Kasumi-1 (cell line): ENCODE data around the gene GRK5.
"Not testable (repeated sequence)": the region's sequence is repeated elsewhere in the genome, so short reads cannot be mapped to it uniquely, and the experiment has no call there.

Experiments
- DNase-seq, 2 experiments: peaks; one replicate each; lab custom pipeline; 2025; lab: John Stamatoyannopoulos, UW

Gene GRK5

DNA sequence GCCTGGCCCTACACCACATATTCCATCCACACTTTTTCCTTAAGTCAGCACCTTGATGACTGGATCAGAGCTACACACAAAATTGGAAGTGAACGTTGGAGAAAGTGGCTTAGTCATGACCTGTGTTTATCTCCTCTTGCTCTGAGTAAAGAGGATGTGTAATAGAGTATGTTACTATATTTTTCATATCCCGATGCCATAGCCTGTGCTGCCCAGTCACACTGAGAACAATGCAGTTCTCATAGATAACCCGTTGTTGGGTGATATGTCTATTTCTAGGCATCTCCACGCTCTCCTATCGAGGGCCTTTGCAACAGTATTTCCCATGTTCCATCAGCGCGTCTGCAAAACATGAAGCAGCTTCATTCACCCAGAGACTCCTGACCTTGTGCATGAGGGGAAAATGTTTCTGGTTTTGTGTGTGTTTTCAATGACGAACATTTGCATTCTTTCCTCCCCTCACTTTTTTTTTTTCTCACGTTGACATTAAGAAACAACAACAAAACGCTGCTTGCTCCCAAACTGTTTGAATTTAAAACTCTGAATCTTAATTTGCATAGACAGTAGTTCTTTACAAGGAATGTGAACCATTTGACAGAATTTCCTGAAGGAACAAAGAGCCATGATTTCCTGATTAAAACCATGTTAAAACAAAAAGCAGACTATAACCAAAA is 43.4 kb downstream of the GRK5 start:
- no peak for DNase-seq

DNA sequence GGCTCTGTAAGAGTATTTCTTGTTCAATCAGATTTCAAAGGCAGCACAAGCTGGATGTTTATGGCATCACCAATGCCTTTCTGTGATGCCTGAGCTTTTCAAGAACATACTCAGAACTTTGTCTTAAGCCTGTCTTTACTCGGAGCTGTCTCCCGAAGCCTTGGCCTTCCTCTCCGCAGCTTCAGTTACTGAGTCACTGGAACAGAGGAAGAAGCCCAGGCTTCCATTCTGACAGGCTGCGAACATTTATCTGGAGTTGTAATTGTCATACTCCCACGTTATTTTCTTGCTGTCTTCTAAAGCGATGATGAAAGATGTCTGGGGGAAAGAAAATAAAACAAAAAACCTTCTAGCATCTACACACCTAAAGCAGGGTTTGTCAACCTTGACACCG is 43.9 kb downstream of the GRK5 start:
- DNase-seq, result no peak

DNA sequence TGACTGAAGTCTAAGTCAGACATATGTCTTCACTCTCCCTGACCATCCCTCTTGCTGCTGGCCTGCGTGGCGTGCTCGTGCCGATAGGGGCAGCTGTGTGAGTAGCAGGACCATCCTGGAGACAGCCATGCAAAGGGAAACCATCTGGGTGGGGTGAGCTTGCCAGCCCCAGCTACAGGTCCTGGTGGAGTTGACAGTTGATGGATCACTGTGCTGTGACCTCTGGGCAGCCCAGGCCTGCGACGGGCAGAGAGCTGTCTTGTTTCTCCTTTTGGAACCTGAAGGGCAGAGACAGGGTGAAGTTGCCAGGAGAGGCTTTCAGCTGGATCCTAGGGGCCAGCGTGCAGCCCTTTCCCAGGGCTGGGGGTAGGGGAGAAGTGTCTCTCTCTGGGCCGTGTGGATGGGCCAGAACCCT is 44.7 kb downstream of the GRK5 start:
- DNase-seq, result no peak

DNA sequence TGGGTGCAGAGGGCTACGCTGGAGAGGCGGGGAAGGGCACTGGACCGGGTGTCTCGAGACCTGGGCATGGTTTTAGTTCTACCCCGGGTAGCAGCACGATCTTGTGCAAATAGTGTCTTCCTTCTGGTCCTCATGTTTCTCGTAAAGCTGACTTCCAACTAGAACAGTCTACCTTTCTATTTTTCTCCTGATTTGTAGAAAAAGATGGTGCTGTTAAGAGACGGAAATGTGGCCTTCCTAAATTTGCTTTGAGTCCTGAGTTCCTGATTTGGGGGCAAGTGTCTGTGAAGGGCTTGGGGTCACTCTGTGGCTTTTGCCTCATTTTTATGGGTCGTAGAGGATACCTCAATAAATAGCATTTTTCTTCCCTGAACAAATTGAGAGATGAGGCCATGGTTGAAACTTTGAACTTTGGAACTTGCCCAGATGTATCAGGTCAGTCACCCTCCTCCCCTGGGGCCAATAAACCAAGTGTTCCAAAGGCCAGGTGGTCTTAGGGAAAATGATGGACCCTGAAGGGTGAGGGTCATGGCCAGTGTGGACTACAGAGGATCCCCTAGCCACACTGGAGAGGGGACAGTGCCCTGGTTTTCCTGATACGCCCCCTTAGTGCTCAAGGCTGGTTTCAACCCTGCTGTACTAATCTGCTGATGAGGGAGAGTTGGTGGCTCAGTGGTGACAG is 45.2 kb downstream of the GRK5 start:
- DNase-seq, result no peak

DNA sequence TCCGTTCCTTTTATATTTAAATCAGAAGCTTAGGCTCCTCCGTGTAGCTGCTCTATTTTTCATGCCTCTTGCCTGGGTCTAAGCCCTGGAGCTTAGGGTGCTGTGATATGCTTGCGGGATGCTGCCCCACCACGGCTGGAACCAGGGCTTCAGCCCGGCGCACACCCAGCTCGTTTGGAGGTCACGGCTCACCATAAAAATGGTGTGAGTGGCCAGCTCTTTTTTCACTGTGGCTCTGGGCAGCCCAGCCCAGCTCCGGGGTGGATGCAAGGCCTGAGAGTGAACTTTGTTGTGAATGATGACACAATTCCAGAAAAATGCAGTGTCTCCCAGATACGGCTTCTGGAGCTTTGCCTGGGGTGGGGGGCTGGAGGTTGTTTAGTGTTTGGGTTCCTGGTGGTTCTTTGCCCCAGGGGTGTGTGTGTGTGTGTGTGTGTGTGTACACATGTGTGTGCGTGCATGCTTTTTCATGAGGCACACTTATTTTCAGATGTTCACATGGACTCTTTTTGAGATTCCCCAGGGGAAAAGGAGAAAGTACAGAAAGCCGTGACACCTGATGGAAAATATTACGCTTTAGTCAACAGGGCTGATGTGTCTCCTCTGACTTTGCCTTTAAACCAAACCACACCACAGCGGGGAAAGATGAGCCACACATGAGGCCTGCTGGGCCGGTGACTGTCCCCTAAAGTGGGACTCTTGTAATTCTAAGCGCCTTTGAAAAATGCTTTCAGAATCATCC is 46.2 kb downstream of the GRK5 start:
- DNase-seq, result no peak

DNA sequence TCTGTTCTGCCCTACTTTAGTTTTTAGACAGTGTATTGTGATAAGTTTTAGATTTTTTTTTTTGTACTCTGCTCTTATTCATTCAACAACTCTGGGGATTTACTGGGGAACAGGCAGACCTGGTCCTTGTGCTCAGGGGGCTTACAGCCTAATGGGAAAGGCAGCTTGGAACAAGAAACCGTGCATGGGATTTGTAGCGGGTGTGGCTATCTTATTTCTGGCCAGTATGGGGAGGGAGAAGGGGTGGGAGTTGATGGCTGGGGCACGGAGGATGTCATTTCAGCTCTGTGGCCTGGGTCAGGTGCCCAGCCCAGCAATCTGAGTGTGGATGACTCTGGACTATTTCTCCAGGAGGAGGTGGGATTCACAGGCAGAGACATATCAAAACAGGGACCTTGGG is 47.0 kb downstream of the GRK5 start:
- DNase-seq, result no peak

DNA sequence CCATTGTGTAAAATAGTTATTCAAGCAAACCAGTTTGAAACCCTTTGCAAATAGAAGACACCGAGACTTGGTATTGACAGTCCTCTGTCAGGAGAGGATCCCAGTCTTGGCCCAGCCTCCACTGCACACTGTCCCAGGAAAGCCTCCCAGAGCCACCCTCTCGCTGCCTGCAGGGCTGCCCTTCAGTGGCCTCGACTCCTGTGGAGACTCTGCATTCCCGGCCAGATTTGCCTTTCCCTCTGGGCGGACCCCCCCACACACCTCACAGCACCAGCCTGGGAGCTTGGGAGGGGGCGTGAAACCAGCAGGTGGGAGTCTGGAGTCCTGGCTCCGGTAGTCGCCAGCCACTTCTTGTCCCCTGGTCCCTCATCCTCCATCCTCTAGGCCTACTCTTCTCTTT is 48.7 kb downstream of the GRK5 start:
- DNase-seq, result no peak

DNA sequence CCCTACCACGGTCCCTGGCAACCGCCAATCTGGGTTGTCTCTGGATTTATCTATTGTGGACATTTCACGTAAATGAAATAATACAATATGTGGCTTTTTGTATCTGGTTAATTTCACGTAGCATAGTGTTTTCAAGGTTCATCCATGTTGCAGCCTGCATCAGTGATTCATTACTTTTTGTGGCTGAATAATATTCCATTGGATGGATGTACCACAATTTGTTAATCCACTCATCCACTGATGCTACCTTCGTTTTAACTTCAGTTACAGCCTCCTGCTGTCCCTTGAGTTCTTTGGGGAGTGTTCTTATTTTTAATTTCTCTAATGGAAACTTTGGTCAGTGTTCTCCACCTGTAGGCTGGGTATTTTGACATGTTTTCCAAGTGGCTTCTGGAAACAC is 49.5 kb downstream of the GRK5 start:
- no peak for DNase-seq

DNA sequence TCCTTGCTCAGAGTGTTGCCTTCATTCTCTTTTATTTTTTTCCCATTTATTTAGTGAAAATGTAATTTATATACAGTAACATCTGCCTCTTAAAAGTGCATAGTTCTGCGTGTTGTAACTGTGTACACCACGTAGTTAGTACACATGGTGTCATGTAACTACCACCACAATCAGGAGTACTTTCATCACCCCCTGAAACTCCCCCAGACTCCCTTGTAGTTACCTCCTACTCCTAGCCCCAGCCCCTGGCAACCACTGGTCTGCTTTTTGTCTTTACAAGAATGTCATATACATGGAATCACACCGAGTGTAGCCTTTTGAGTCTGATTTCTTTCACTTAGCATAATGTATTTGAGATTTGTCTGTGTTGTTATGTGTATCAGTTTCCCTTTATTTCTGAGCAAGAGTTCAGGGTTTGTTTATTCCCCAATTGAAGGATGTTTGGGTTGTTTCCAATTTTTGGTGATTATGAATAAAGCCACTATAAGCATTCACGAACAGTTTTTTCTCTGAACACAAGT is 50.6 kb downstream of the GRK5 start:
- no peak for DNase-seq

DNA sequence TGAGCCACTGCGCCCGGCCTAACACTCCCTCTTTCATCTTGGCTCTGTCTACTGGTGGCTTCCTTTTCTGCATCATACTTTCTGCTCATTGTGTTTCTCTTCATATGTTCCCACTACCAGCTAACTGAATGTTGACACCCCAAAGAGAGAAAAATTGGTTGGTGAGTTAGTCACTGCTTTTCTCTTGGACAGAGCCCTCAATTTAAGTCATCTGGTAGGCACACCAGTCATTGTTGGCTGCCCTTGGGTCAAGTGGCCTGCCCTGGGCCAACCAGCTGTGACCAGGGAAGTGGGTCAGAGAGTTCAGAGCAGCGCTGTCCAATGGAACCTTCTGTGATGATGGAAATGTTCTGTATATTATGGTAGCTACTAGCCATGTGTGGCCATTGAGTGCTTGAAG is 52.0 kb downstream of the GRK5 start:
- no peak for DNase-seq

DNA sequence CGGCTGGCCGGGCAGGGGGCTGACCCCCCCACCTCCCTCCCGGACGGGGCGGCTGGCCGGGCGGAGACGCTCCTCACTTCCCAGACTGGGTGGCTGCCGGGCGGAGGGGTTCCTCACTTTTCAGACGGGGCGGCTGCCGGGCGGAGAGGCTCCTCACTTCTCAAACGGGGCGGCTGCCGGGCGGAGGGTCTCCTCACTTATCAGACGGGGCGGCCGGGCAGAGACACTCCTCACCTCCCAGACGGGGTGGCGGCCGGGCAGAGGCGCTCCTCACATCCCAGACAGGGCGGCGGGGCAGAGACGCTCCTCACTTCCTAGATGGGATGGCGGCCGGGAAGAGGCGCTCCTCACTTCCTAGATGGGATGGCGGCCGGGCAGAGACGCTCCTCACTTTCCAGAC is 53.6 kb downstream of the GRK5 start:
- not testable (repeated sequence) for DNase-seq

DNA sequence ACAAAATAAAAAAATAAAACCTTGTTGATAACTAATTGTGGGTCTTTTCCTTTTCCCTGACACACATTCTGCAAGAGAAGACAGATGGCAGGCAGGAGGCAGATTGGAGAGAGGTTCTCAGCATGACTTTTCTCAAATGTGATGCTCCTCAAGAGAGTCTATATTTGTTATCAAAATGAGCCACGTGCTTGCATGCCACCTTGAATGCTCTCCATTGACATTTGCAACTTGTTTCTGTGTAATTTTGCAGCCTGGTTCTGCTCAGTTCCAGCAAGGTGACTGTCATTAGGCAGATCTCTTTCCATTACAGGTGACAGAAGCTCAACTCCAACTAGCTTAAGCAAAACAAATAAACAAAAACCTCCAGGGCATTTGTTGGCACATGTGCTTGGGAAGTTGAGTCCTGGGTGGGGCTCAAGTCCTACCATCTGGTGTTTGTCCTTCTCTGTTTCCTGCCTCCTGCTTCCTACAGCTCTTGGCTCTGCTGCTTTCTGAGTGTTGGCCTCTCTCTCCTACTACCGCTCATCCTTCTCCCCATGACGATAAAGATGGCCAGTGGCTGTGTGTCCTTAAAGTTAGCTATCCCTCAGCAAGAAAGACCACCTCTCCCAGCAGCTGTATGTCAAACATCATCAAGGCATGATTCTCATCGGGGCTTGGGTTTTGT is 56.7 kb downstream of the GRK5 start:
- DNase-seq, result no peak

DNA sequence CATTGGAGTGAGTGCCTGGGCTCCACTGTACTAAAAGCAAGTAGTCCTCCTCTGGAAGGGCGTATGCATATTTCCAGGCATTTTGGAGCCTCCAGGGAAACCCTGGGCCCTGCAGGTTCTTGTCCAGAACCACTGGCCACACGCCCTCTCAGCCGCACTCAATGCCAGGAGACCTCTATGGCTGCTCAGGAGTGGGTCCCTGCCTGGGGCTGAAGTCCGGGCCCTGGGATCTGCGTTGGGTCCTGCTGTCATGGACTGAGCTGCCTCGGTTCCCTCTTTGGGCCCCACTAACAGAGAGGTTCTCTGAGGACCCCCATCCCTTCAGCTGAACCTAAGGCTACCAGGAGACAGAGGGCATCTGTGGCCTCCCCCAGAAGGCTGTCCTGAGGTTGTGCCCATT is 58.3 kb downstream of the GRK5 start:
- DNase-seq, result no peak

DNA sequence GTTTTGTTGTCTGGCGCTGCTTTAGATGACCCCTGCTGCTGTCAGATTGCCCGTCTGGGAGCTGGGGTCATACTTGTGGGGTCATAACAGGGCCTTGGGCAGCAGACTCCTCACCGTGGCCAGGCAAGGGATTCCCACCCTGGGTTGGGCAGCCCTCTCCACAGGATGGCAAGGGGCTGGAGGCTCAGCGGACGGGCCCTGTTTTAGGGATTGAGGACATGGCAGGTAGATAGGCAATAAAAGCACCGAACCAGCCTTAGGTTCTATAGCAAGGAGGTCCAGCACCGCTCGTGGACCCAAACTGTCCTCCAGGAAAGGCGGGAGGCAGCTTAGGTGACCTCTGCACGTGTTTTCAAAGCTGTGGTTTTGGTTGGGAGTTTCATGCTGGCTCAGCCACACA is 60.0 kb downstream of the GRK5 start:
- no peak for DNase-seq

DNA sequence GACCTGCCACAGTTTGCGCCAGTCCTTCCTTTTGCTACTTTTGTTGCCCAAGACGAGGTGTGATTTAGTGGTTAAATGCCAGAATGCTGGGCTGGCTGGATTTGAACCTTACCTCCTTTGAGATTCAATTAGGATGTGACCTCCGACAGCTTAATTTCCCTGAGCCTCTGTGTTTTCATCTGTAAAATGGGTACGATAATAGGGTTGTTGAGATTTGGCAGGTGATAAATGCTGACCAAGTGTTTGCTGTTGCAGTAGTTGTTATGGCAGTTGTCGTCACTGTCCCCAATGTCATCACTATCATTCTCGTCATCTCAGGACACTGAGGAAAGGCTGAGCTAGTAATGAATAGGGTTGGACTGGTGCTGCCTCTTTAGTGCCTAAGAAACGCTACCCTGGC is 61.1 kb downstream of the GRK5 start:
- DNase-seq, result no peak

DNA sequence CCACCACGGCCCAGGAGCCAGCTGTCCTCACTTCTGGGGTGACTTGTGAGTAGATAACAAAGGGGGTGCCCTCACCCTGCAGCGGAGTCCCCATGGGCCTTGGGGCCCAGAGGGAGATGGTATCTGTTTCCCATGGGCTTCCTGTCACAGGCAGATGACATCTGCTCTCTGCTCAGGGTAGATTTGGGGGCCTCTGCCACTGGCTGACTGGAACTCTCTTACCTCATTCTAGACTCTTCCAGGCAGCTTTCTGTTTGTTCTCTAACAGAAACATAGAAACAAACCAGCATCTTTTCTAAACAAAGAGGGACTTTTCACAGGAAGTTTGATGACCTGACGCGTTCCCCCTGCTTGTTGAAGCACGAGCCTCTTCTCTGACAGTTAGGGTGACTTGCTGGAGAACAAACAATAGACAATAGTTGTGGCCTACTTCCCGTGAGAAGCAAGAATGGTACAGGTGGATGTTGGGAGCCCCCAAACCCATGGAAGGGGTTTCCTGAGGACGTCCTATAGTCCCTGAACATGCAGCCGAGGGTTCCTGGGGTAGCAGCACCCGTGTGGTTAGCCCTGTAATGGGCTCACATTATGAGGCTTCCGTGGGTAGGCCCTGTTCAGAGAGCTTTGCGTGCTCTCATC is 61.6 kb downstream of the GRK5 start:
- DNase-seq, result peak in 1 of 2 experiments; percentile 15

DNA sequence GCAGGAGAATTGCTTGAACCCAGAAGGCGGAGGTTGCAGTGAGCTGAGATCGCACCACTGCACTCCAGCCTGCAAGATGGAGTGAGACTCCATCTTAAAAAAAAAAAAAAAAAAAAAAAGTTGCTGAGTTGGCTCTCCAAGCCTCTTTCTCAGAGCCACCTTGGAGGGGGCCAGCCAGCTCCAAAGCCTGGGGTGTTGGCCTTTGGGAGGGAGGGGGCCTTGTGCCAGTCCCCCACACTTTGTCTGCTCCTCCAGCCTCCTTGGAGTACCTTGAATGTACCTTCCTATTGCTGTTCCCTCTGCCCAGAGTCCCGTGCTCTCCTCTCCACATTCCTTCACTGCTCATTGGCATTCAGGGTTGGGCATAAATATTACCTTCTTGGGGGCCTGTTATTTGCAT is 62.4 kb downstream of the GRK5 start:
- no peak for DNase-seq

DNA sequence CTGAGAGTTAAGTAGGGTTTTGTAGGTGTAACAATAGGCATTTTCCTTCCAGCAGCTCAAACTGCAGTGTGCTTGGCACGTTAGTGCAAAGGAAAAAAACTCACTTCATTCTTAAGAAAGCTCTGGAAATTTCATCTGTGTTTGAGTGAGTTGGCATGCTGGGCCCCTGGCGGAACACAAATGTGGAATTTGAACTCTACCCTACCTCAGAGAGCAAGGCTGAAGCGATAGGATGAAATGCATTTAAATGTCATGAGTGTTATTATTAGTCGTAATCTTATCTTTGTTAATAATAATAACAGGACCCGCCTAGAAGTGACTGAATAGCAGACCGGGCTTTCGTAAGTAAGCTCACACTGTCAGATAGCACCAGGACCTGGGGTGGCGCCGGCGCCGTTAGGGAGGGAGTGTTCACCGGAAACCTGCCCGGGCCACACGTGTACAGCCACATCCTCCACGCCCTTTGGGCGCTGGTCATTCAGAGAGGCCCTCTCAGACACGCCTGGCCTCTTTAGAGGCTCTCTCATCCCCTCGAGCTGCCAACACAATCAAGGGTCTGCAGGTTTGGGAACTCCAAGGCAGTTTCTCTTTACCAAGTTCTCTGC is 63.5 kb downstream of the GRK5 start:
- DNase-seq, result peak; percentile 77 to 80

DNA sequence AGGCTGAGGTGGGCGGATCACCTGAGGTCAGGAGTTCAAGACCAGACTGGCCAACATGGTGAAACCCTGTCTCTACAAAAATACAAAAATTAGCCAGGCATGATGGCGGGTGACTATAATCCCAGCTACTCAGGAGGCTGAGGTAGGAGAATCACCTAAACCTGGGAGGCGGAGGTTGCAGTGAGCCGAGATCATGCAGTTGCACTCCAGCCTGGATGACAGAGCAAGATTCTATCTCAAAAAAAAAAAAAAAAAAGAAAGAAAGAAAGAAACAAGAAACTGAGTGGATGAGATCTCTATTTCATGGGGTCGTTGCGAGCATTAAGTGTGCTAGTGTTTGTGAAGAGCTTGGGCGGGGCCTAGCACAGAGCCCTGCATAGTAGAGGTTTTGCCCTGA is 65.0 kb downstream of the GRK5 start:
- DNase-seq, result not testable (repeated sequence)

DNA sequence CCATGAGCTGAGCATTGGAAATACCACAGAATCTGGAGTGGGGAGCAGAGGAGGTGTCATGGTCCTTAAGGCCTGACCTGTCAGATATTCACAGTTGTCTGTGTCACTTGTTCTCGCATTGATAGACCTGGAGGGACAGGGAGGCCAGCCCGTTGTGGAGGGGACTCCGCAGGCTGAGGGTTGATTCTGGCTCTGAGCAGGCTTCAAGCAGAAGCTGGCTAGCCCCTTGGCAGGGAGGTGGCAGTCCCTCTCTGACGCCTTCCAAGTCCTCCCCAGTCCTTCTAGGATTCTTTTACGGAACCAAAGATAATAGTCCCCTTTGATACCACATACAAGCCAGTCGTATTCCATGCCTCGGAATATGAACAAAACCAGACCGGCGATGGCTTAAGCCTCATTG is 65.4 kb downstream of the GRK5 start:
- DNase-seq, result no peak

DNA sequence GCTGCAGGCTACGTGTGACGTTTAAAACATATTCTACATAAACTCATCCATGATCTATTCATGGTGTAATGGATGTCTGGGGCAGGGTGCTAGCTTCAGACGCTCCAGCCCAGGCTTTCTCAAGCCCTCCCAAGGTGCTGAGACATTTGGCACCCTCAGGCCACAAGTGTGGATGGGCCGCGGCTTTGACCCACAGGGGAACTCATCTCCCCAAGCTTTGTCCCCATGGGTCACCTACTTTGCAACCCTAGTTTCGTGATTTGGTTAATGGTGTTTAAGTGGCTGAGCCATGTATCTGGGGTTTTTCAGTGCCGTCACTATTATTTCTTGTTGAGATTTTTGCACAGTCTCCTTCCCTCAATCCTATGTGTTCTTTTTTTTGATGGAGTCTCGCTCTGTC is 66.0 kb downstream of the GRK5 start:
- no peak for DNase-seq
